Right lobe of liver (tissue), 6 donors: Measurements from ENCODE around the gene CDR2L. TPM values are rescaled to one million over a fixed set of nuclear protein-coding genes. Genes with fewer than 3 reads are reported as not detected.

Source experiments
- ATAC-seq, 4 donors: fragments of 200-7000 bp; cut with Tn5 transposase; one replicate each; pipeline ENCODE4 v1.9.1; 2020; ENCODE audit warnings: mild to moderate bottlenecking in 4 of 4, moderate library complexity in 4 of 4
- DNase-seq, 3 donors: peaks; one replicate each; pipeline ENCODE4 v3.0.0-alpha.2; 2020
- H3K27ac ChIP-seq, 3 donors: fragments of 200-600 bp; one replicate each; pipeline ENCODE4 v1.8.0; 2022
- H3K27me3 ChIP-seq, 2 donors: fragments of 200-600 bp; one replicate each; pipeline ENCODE4 v1.8.0; 2022
- H3K36me3 ChIP-seq, 4 donors: fragments of 200-600 bp; sonication (generic) in 1 of 4; one replicate each; pipeline versions ENCODE4 v1.5.1 to v1.8.0; 2017 to 2022; ENCODE audit warnings: control low read depth in 1 of 4
- H3K4me1 ChIP-seq, 4 donors: fragments of 200-600 bp; sonication (generic) in 1 of 4; one replicate each; pipeline versions ENCODE4 v1.5.1 to v1.8.0; 2017 to 2022; ENCODE audit warnings: control low read depth in 1 of 4
- H3K4me3 ChIP-seq, 3 donors: fragments of 200-600 bp; one replicate each; pipeline ENCODE4 v1.8.0; 2022
- H3K9me3 ChIP-seq, 4 donors: fragments of 200-600 bp; sonication (generic) in 1 of 4; one replicate each; pipeline versions ENCODE4 v1.5.1 to v1.8.0; 2017 to 2022; ENCODE audit warnings: control low read depth in 1 of 4
- CTCF ChIP-seq, 4 donors: fragments of 200-600 bp in 3 of 4; fragments of 450-650 bp in 1 of 4; IDR thresholded peaks; one replicate each; pipeline versions ENCODE4 v1.5.1 to v1.8.0; 2016 to 2022; ENCODE audit warnings: antibody characterized with exemption in 4 of 4, mild to moderate bottlenecking in 2 of 4
- POLR2A ChIP-seq: fragments of 450-650 bp; IDR thresholded peaks from one replicate; pipeline ENCODE4 v1.6.1; 2017; ENCODE audit warnings: antibody characterized with exemption, mild to moderate bottlenecking
- WGBS: methylation state at CpG from one replicate; pipeline ENCODE4 v1.1.6; 2018; ENCODE audit warnings: low coverage, low lambda C conversion rate; ENCODE audit not compliant: insufficient coverage; ENCODE audit errors: missing lambda C conversion rate; 5-methylcytosine and 5-hydroxymethylcytosine counted together
- intact Hi-C, 2 donors: fragments of 100-400 bp; cut with DNase I; formaldehyde crosslinking; loops; one replicate each; pipeline versions ENCODE4 v1.11.2 to v1.14.1; 2022
- small RNA-seq, 2 experiments: library from RNA; depleted of rRNA; stranded (forward); fragments of <200 nt; gene quantifications; one replicate each; pipeline ENCODE3, GENCODE V24; 2016
- total RNA-seq, 6 experiments: library from RNA; depleted of rRNA in 2 of 6; stranded (reverse); fragments of >200 nt in 2 of 6; fragmentation: NEBNext Ultra II Directional in 3 of 6; extraction: Animal tissue kit (Norgen Biotek cat#: 25700) in 3 of 6; gene quantifications; one replicate each; pipeline versions ENCODE4 v1.1.0 to v1.2.4, GENCODE V29; 2016 to 2023
- donor health status: DM: no; HTN: yes; CAD: no.
- donor health status: DM: no; HTN: no; CAD: no.
- donor health status: DM: no; HTN: no; CAD: no.
- donor health status: DM: no; HTN: yes; CAD: no.
- donor health status: DM: no; HTN: yes; CAD: no.

The CDR2L gene
- total RNA-seq, 6 experiments from 2014 or later: 0.64 to 2.3 (median 1.4) TPM

- intact Hi-C loops: no loop called here
- Histone ChIP-seq H3K9me3 (no peaks in the 10 kb centered on the region), H3K4me3 (no peak overlapping the region), H3K27ac (no peak overlapping the region), H3K4me1 (peaks cover 0 to 21% (median 10%) of the 10 kb centered on the region in 4 donors), H3K36me3 (peaks cover 0 to 22% (median 12%) of the 10 kb centered on the region in 4 donors), H3K27me3 (no peaks in the 10 kb centered on the region)
- TF ChIP-seq CTCF (IDR thresholded peaks at IDR 0.05) (no peak), POLR2A (no peak)
- ATAC-seq (no peak), DNase-seq (no peak)
Observed at GRCh38 chr17:75049706-75050105, 62.3 kb downstream of the CDR2L start.

DNA sequence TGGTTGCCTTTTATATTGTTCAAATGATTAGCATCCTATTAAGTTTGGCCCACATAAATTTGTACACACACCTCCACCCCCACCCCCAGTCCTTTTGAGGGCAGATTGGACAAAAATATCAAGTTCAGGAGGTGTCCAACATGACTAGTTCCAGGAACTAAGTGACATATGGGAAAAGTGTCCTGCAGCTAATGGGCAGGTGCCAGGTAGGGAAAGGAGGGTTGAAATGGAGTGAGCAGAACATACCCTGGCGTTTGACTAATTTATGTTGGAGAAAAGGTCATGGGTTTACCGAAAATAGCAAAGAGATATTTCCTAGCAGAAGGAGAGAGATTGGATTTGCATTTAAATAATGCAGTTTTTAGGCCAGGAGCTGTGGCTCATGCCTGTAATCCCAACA lies 64.5 kb downstream of the CDR2L start:
- no peaks in the 10 kb centered on the region for H3K27me3 ChIP-seq
- WGBS: 90% methylated on average over 1 of the region's 2 CpGs
- H3K4me1 ChIP-seq: peaks cover 0 to 14% (median 7%) of the 10 kb centered on the region in 4 donors
- peaks cover 0 to 33% (median 12%) of the 10 kb centered on the region in 4 donors for H3K36me3 ChIP-seq
- TF ChIP-seq CTCF (IDR thresholded peaks at IDR 0.05) (no peak), POLR2A (no peak)
- H3K4me3 ChIP-seq: no peak overlapping the region
- no peak overlapping the region for H3K27ac ChIP-seq
- DNase-seq (no peak), ATAC-seq (no peak)
- intact Hi-C loops: no loop called here
- no peaks in the 10 kb centered on the region for H3K9me3 ChIP-seq

Small RNA genes within 50 kb of the gene (small RNA-seq; reads per million reads assigned to genes)
- gene RN7SL573P: 0 reads per million in 2 experiments
- gene RNU6-362P: 0 reads per million in 2 experiments

Other genes with a start within 250 kb of the CDR2L start
- gene NHERF1, start 239.0 kb upstream of the CDR2L start, total RNA-seq: 100 to 1,000 TPM; 105 to 218 (median 161) TPM
- 10 to 100 TPM in 5 of 6 experiments, 1 to 10 TPM in 1; 10.0 to 23.0 (median 16.3) TPM for gene NAT9, start 211.3 kb upstream of the CDR2L start, total RNA-seq
- under 1 TPM in 2 of 6 experiments, not detected in 4; 0.10 to 0.13 TPM for gene GRIN2C, start 127.7 kb upstream of the CDR2L start, total RNA-seq
- gene FDXR, start 114.6 kb upstream of the CDR2L start, total RNA-seq: 10 to 100 TPM in 2 of 6 experiments, 1 to 10 TPM in 4; 7.7 to 18.7 (median 8.6) TPM
- gene FADS6, start 94.0 kb upstream of the CDR2L start, total RNA-seq: 1 to 10 TPM; 2.1 to 6.1 (median 3.7) TPM
- not detected for gene USH1G, start 64.4 kb upstream of the CDR2L start, total RNA-seq
- not detected for gene OTOP2, start 63.4 kb upstream of the CDR2L start, total RNA-seq
- not detected for gene OTOP3, start 51.7 kb upstream of the CDR2L start, total RNA-seq
- 1 to 10 TPM; 3.5 to 6.6 (median 4.5) TPM for gene HID1, start 14.9 kb upstream of the CDR2L start, total RNA-seq
- gene MRPL58, start 25.0 kb downstream of the CDR2L start, total RNA-seq: 100 to 1,000 TPM in 1 of 6 experiments, 10 to 100 TPM in 5; 23.7 to 112 (median 28.1) TPM
- 100 to 1,000 TPM; 145 to 262 (median 179) TPM for gene ATP5PD, start 59.3 kb downstream of the CDR2L start, total RNA-seq
- 10 to 100 TPM in 1 of 6 experiments, 1 to 10 TPM in 5; 7.2 to 10.3 (median 8.1) TPM for gene KCTD2, start 59.6 kb downstream of the CDR2L start, total RNA-seq
- 1 to 10 TPM; 1.2 to 3.7 (median 1.7) TPM for gene SLC16A5, start 100.3 kb downstream of the CDR2L start, total RNA-seq
- 1 to 10 TPM; 4.7 to 6.3 (median 5.3) TPM for gene ARMC7, start 122.3 kb downstream of the CDR2L start, total RNA-seq
- 10 to 100 TPM; 10.5 to 35.1 (median 12.6) TPM for gene NT5C, start 144.1 kb downstream of the CDR2L start, total RNA-seq
- gene JPT1, start 166.9 kb downstream of the CDR2L start, total RNA-seq: 10 to 100 TPM; 16.7 to 57.8 (median 29.5) TPM
- 100 to 1,000 TPM in 3 of 6 experiments, 10 to 100 TPM in 3; 23.6 to 120 (median 108) TPM for gene SUMO2, start 195.3 kb downstream of the CDR2L start, total RNA-seq
- gene NUP85, start 218.0 kb downstream of the CDR2L start, total RNA-seq: 10 to 100 TPM; 15.3 to 32.8 (median 25.9) TPM